Ectodermal cell (in vitro differentiated cells): ENCODE results near the gene ST6GALNAC6.

ENCODE experiments used
- H3K27ac ChIP-seq: 2 replicates; pipeline ENCODE4 v1.7.0; 2013; ENCODE audit warnings: mild to moderate bottlenecking, low read depth, low read length; ENCODE audit not compliant: insufficient read depth, poor library complexity, severe bottlenecking
- H3K27me3 ChIP-seq: 2 replicates; pipeline ENCODE4 v1.7.0; 2013; ENCODE audit warnings: mild to moderate bottlenecking, low read length; ENCODE audit not compliant: insufficient read depth, control insufficient read depth, poor library complexity, severe bottlenecking
- H3K36me3 ChIP-seq: one replicate; pipeline ENCODE4 v1.7.0; 2013; ENCODE audit warnings: low read length; ENCODE audit not compliant: control insufficient read depth, insufficient read depth
- H3K4me1 ChIP-seq: one replicate; pipeline ENCODE4 v1.7.0; 2013; ENCODE audit warnings: low read length; ENCODE audit not compliant: control insufficient read depth, insufficient read depth
- H3K4me3 ChIP-seq: 2 replicates; pipeline ENCODE4 v1.7.0; 2013; ENCODE audit warnings: low read depth, low read length, control low read depth; ENCODE audit not compliant: insufficient read depth
- H3K9me3 ChIP-seq: 2 replicates; pipeline ENCODE4 v1.7.0; 2013; ENCODE audit warnings: mild to moderate bottlenecking, low read length, moderate library complexity; ENCODE audit not compliant: control insufficient read depth
- WGBS, 2 experiments: methylation state at CpG; one replicate each; pipeline ENCODE4 v1.1.7; 2013; ENCODE audit warnings: missing lambda C conversion rate in 2 of 2; 5-methylcytosine and 5-hydroxymethylcytosine counted together

The ST6GALNAC6 gene

GRCh38 chr9:127931092-127931881 lies 31.9 kb upstream of the ST6GALNAC6 start:
- Histone ChIP-seq H3K27me3 (peaks cover 45% of the 10 kb centered on the region), H3K4me1 (peaks cover 15% of the 10 kb centered on the region)

GRCh38 chr9:127930231-127931091 lies 31.1 kb upstream of the ST6GALNAC6 start, which contains the start of gene PIP5KL1:
Gene PIP5KL1 (minus strand): TSS chr9:127930777. CDS start chr9:127930752, 25 bp downstream.
- peaks cover 54% of the 10 kb centered on the region for H3K27me3 ChIP-seq
- peak within 1 kb of the TSS; percentile 48 for H3K4me3 ChIP-seq
- no peaks in the 10 kb centered on the region for H3K9me3 ChIP-seq
- no peak within 1 kb of the TSS for H3K27ac ChIP-seq
- peaks cover 15% of the 10 kb centered on the region for H3K4me1 ChIP-seq
- H3K36me3 ChIP-seq, result no peaks in the 10 kb centered on the region
- 2% methylated on average over 70 of the region's 70 CpGs for WGBS, 2 experiments

More at GRCh38 chr9:127931092-127931881, 31.9 kb upstream of the ST6GALNAC6 start:
- H3K4me3 ChIP-seq, result peak overlapping the region; percentile 48
- no peak overlapping the region for H3K27ac ChIP-seq
- H3K9me3 ChIP-seq, result no peaks in the 10 kb centered on the region
- no peaks in the 10 kb centered on the region for H3K36me3 ChIP-seq
- WGBS, 2 experiments, result 32 to 35% methylated on average over 18 of the region's 18 CpGs

GRCh38 chr9:127929625-127929979 lies 30.2 kb upstream of the ST6GALNAC6 start:
- Histone ChIP-seq H3K4me3 (no peak overlapping the region), H3K4me1 (peaks cover 15% of the 10 kb centered on the region), H3K9me3 (no peaks in the 10 kb centered on the region), H3K36me3 (no peaks in the 10 kb centered on the region), H3K27ac (no peak overlapping the region), H3K27me3 (peaks cover 62% of the 10 kb centered on the region)
- 81 to 85% methylated on average over 10 of the region's 10 CpGs for WGBS, 2 experiments

GRCh38 chr9:127928676-127929624 lies 29.5 kb upstream of the ST6GALNAC6 start:
- no peak overlapping the region for H3K27ac ChIP-seq
- peaks cover 65% of the 10 kb centered on the region for H3K27me3 ChIP-seq
- WGBS, 2 experiments, result 83% methylated on average over 11 of the region's 11 CpGs
- peaks cover 15% of the 10 kb centered on the region for H3K4me1 ChIP-seq
- H3K9me3 ChIP-seq, result no peaks in the 10 kb centered on the region
- no peaks in the 10 kb centered on the region for H3K36me3 ChIP-seq
- H3K4me3 ChIP-seq, result no peak overlapping the region

- WGBS, 2 experiments, result 20 to 21% methylated on average over 24 of the region's 24 CpGs
- Histone ChIP-seq H3K27ac (no peak overlapping the region), H3K27me3 (peaks cover 65% of the 10 kb centered on the region), H3K4me1 (peaks cover 15% of the 10 kb centered on the region), H3K36me3 (no peaks in the 10 kb centered on the region), H3K9me3 (no peaks in the 10 kb centered on the region), H3K4me3 (peak overlapping the region; percentile 41)
These were observed 28.7 kb upstream of the ST6GALNAC6 start for GRCh38 chr9:127927988-127928675.

GRCh38 chr9:127927201-127927987 lies 28.0 kb upstream of the ST6GALNAC6 start:
- H3K9me3 ChIP-seq, result no peaks in the 10 kb centered on the region
- H3K4me3 ChIP-seq, result peak overlapping the region; percentile 41
- H3K36me3 ChIP-seq, result no peaks in the 10 kb centered on the region
- peaks cover 15% of the 10 kb centered on the region for H3K4me1 ChIP-seq
- peaks cover 65% of the 10 kb centered on the region for H3K27me3 ChIP-seq
- 0 to 1% methylated on average over 52 to 55 of the region's 56 CpGs for WGBS, 2 experiments
- no peak overlapping the region for H3K27ac ChIP-seq

- peaks cover 15% of the 10 kb centered on the region for H3K4me1 ChIP-seq
- peaks cover 71% of the 10 kb centered on the region for H3K27me3 ChIP-seq
- WGBS, 2 experiments, result 4% methylated on average over 19 of the region's 19 CpGs
- H3K4me3 ChIP-seq, result peak overlapping the region; percentile 41
- H3K27ac ChIP-seq, result no peak overlapping the region
- H3K9me3 ChIP-seq, result no peaks in the 10 kb centered on the region
- no peaks in the 10 kb centered on the region for H3K36me3 ChIP-seq
These were observed 27.4 kb upstream of the ST6GALNAC6 start for GRCh38 chr9:127926906-127927200.

- Histone ChIP-seq H3K4me3 (peak overlapping the region; percentile 41), H3K9me3 (no peaks in the 10 kb centered on the region), H3K4me1 (peaks cover 12% of the 10 kb centered on the region), H3K27ac (no peak overlapping the region), H3K27me3 (peaks cover 73% of the 10 kb centered on the region), H3K36me3 (no peaks in the 10 kb centered on the region)
- 59 to 65% methylated on average over 14 of the region's 14 CpGs for WGBS, 2 experiments
These were observed 26.8 kb upstream of the ST6GALNAC6 start for GRCh38 chr9:127925959-127926905.
